Measurements from ENCODE around the gene IFT20.

DNA sequence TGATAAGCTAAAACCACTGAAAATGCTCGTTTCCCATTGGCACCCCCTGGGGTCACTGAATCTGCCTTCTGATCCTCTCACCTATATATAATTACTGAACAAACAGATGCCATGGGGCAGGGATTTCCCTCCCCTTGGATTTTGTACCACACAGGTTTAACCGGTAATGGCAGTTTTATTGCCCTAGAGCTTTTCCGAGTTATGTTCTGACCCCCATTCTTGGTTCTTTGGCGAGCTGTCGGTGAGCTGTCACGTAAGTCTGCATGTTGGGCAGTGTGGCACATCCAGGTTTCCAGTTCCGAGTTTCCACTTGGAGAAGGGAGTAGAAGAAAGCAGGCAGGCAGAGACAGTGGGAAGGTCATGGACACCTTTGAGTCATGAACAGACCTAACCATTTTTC is 9.2 kb downstream of the IFT20 start:
- TF ChIP-seq CTCF (optimal IDR thresholded peaks at IDR 0.05 in 1 of 3, IDR thresholded peaks at IDR 0.05 in 1 of 3, conservative IDR thresholded peaks at IDR 0.05 in 1 of 3; ENCODE audit: extremely low read depth in 1 of 3, insufficient read depth in 2 of 3, low read length in 3 of 3) = no peak
- TF ChIP-seq EZH2 (IDR thresholded peaks at IDR 0.05; ENCODE audit: low read length) = no peak

All from keratinocyte (primary cell).